ENCODE results near the gene INSRR. TPM values are rescaled to one million over a fixed set of nuclear protein-coding genes. Genes with fewer than 3 reads are reported as not detected.

The INSRR gene
- polyA plus RNA-seq, 3 donors, result not detected

- Histone ChIP-seq H3K4me3 (replicated peaks in 1 of 3; ENCODE audit: low read depth in 2 of 3, low read length in 3 of 3) (peak overlapping the region; percentile 7 to 74 (median 17)), H3K9me3 (replicated peaks in 1 of 2; ENCODE audit: control insufficient read depth in 1 of 2, insufficient read depth in 1 of 2, low read length in 2 of 2) (no peaks in the 10 kb centered on the region), H3K36me3 (replicated peaks in 1 of 2; ENCODE audit: control insufficient read depth in 1 of 2, insufficient read depth in 2 of 2, low read length in 2 of 2) (no peaks in the 10 kb centered on the region), H3K4me2 (replicated peaks; ENCODE audit: extremely low read depth, low read length, poor library complexity, severe bottlenecking) (peak overlapping the region; percentile 80), H4K20me1 (ENCODE audit: insufficient read depth, low read length) (no peaks in the 10 kb centered on the region), H3K79me2 (ENCODE audit: insufficient read depth, low read length) (no peaks in the 10 kb centered on the region), H3K4me1 (ENCODE audit: control insufficient read depth in 1 of 2, insufficient read depth in 2 of 2, low read length in 2 of 2) (peaks cover 20 to 24% of the 10 kb centered on the region in 2 donors), H3K27ac (ENCODE audit: low read depth in 1 of 2, low read length in 2 of 2) (no peak overlapping the region), H2AFZ (ENCODE audit: insufficient read depth, low read depth, low read length, poor library complexity, severe bottlenecking) (peak overlapping the region; percentile 70), H3K9ac (ENCODE audit: insufficient read depth, low read length, poor library complexity, severe bottlenecking) (peak overlapping the region; percentile 12), H3K27me3 (ENCODE audit: control insufficient read depth in 2 of 2, insufficient read depth in 2 of 2, low read length in 2 of 2) (peaks cover 20 to 47% of the 10 kb centered on the region in 2 donors)
- peaks cover 20% of the 10 kb centered on the region for H3K4me1 Mint-ChIP-seq
- H3K9me3 Mint-ChIP-seq, result peaks cover 0 to 9% (median 5%) of the 10 kb centered on the region in 7 donors
- peak; percentile 74 for TF ChIP-seq CTCF (IDR thresholded peaks at IDR 0.05)
- H3K27ac Mint-ChIP-seq, result peak overlapping the region in 3 of 7 donors; percentile 19 to 54 (median 48)
- peaks cover 0 to 10% of the 10 kb centered on the region in 2 donors for H3K36me3 Mint-ChIP-seq
- 3% methylated on average over 43 of the region's 48 CpGs for WGBS (ENCODE audit: insufficient coverage)
- H3K27me3 Mint-ChIP-seq (ENCODE audit: low read depth in 3 of 3), result peaks cover 53 to 68% (median 56%) of the 10 kb centered on the region in 3 donors
- peak overlapping the region; percentile 73 to 87 for H3K4me3 Mint-ChIP-seq
- intact Hi-C loops (cut with micrococcal nuclease), result loop anchor here (5.0 to 10.0 kb wide), 2 partner anchors 35 to 78 kb away; partner anchors contain the start of gene SH2D2A (in 1 of the 2)
- peak; percentile 79 to 91 (median 80) for DNase-seq
Measured at GRCh38 chr1:156892190-156893047, 33.5 kb upstream of the INSRR start.

- Mint-ChIP-seq H3K4me3 (peak overlapping the region in 1 of 2 donors; percentile 87), H3K9me3 (peaks cover 0 to 9% (median 5%) of the 10 kb centered on the region in 7 donors), H3K27me3 (ENCODE audit: low read depth in 3 of 3) (peaks cover 54 to 69% (median 59%) of the 10 kb centered on the region in 3 donors), H3K27ac (peak overlapping the region in 1 of 7 donors; percentile 42), H3K4me1 (peaks cover 20% of the 10 kb centered on the region), H3K36me3 (peaks cover 0 to 8% of the 10 kb centered on the region in 2 donors)
- TF ChIP-seq CTCF (IDR thresholded peaks at IDR 0.05), result peak; percentile 89
- no peak overlapping the region for H3K4me3 ChIP-seq (replicated peaks in 1 of 3; ENCODE audit: low read depth in 2 of 3, low read length in 3 of 3)
- peak; percentile 41 to 68 (median 60) for DNase-seq
- H3K36me3 ChIP-seq (replicated peaks in 1 of 2; ENCODE audit: control insufficient read depth in 1 of 2, insufficient read depth in 2 of 2, low read length in 2 of 2), result no peaks in the 10 kb centered on the region
- no peak overlapping the region for H3K4me2 ChIP-seq (replicated peaks; ENCODE audit: extremely low read depth, low read length, poor library complexity, severe bottlenecking)
- no peak overlapping the region for H3K9ac ChIP-seq (ENCODE audit: insufficient read depth, low read length, poor library complexity, severe bottlenecking)
- peaks cover 20 to 24% of the 10 kb centered on the region in 2 donors for H3K4me1 ChIP-seq (ENCODE audit: control insufficient read depth in 1 of 2, insufficient read depth in 2 of 2, low read length in 2 of 2)
- no peaks in the 10 kb centered on the region for H4K20me1 ChIP-seq (ENCODE audit: insufficient read depth, low read length)
- 42% methylated on average over 8 of the region's 8 CpGs for WGBS (ENCODE audit: insufficient coverage)
- no peaks in the 10 kb centered on the region for H3K79me2 ChIP-seq (ENCODE audit: insufficient read depth, low read length)
- H3K27ac ChIP-seq (ENCODE audit: low read depth in 1 of 2, low read length in 2 of 2), result no peak overlapping the region
- intact Hi-C loops (cut with micrococcal nuclease), result loop anchor here (5.0 to 10.0 kb wide), 3 partner anchors 37 to 195 kb away; partner anchors contain the start of gene SH2D2A (in 1 of the 2)
- peaks cover 20 to 44% of the 10 kb centered on the region in 2 donors for H3K27me3 ChIP-seq (ENCODE audit: control insufficient read depth in 2 of 2, insufficient read depth in 2 of 2, low read length in 2 of 2)
- no peak overlapping the region for H2AFZ ChIP-seq (ENCODE audit: insufficient read depth, low read depth, low read length, poor library complexity, severe bottlenecking)
- no peaks in the 10 kb centered on the region for H3K9me3 ChIP-seq (replicated peaks in 1 of 2; ENCODE audit: control insufficient read depth in 1 of 2, insufficient read depth in 1 of 2, low read length in 2 of 2)
Measured at GRCh38 chr1:156889802-156890580, 31.1 kb upstream of the INSRR start.

All from CD14-positive monocyte (primary cell).